ENCODE data around the gene ARID3C. TPM values are rescaled to one million over a fixed set of nuclear protein-coding genes. Genes with fewer than 3 reads are reported as not detected.

Gene ARID3C
- total RNA-seq, 1 donor from 2014 or later, result 0.14 TPM

DNA sequence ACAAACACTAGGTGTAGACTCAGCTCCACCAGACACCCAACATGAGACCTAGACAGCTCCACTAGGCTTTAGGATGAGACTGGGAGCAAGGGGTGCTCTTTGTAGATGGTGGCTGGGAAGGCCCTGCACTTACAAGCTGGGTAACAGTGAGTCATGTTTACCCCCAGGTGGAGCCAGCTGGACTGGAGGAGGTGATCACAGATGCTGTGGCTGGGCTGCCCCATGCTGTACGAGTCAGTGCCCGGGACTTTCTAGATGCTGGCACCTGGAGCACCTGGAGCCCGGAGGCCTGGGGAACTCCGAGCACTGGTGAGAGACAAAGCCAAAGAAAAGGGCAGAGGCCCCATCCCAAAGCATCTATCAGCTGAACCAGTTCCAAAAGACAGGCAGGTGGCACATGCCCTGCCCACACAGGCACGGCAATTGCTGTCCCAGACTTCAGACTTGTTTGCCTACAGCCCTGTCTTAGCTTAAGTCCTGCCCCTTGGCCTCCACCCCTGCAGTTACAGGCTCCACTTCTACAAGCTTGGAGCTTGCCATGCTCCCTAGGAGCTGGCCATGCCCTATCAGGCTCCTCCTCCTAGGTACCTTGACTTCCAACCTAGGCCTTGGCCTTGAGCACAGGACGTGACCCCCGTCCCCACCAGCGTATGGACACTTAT lies 30.9 kb upstream of the ARID3C start:
- peak; percentile 54 for DNase-seq
- H3K4me3 Mint-ChIP-seq, result no peak overlapping the region

DNA sequence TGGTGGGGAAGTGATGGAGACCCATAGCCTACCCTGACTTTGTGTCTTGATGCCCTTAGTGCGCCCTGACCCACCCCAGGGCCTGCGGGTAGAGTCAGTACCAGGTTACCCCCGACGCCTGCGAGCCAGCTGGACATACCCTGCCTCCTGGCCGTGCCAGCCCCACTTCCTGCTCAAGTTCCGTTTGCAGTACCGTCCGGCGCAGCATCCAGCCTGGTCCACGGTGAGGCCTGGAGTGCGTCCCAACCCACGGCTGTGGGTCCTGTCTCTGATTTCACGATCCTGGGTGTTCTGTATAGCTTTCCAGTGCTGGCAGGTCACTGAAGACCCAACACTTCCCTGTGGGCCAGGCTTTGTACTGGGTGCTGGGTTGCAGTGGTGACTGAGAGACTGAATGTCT lies 29.6 kb upstream of the ARID3C start:
- intact Hi-C loops (cut with micrococcal nuclease), result no loop called here
- peaks cover 22% of the 10 kb centered on the region for H3K4me1 Mint-ChIP-seq
- H3K27ac Mint-ChIP-seq, result no peak overlapping the region
- no peaks in the 10 kb centered on the region for H3K27me3 Mint-ChIP-seq
- H3K4me3 Mint-ChIP-seq, result no peak overlapping the region
- H3K36me3 Mint-ChIP-seq (ENCODE audit: low read depth), result peaks cover 13% of the 10 kb centered on the region
- DNase-seq, result no peak
- H3K9me3 Mint-ChIP-seq, result no peaks in the 10 kb centered on the region

More for the DNA sequence above, 30.9 kb upstream of the ARID3C start:
- H3K27ac Mint-ChIP-seq, result no peak overlapping the region
- no peaks in the 10 kb centered on the region for H3K9me3 Mint-ChIP-seq
- no peaks in the 10 kb centered on the region for H3K27me3 Mint-ChIP-seq
- intact Hi-C loops (cut with micrococcal nuclease), result no loop called here
- peaks cover 34% of the 10 kb centered on the region for H3K4me1 Mint-ChIP-seq
- H3K36me3 Mint-ChIP-seq (ENCODE audit: low read depth), result peaks cover 16% of the 10 kb centered on the region

DNA sequence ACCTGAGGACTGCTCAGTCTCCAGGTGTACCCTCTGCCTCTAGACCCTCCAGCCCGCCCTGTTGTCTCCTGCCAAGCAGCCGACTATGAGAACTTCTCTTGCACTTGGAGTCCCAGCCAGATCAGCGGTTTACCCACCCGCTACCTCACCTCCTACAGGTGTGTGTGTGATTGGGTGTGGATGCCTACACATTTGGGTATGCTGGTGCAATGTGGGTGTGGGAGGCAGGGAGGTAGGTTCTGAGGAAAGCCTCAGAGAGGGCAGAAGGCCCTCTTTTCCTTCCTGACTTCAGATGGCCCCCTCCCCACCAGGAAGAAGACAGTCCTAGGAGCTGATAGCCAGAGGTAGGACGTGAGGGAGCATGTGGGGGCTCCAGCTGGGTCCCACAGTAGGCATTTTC lies 28.1 kb upstream of the ARID3C start:
- intact Hi-C loops (cut with micrococcal nuclease), result no loop called here
- Mint-ChIP-seq H3K27ac (no peak overlapping the region), H3K9me3 (no peaks in the 10 kb centered on the region), H3K36me3 (ENCODE audit: low read depth) (peaks cover 13% of the 10 kb centered on the region), H3K27me3 (no peaks in the 10 kb centered on the region), H3K4me3 (no peak overlapping the region), H3K4me1 (peaks cover 20% of the 10 kb centered on the region)
- peak; percentile 52 for DNase-seq

DNA sequence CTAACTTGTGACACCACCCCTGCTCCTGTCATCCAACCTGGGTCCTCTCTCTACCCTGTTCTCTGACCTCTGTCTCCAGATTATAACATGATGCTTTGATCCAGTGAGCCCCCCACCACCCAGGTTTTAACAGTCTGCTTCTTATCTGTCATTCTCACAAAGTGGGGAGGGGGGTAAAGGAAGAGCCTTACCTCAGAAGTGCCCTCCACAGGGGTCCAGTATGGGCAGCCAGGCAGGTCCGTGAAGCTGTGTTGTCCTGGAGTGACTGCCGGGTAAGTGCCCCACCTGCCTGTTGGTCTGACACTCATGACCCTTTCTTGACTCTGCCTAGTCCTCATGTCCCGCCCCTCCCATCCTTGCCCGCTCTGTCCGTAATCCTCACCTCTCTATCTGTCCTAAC lies 26.5 kb upstream of the ARID3C start:
- intact Hi-C loops (cut with micrococcal nuclease), result no loop called here
- H3K27ac Mint-ChIP-seq, result no peak overlapping the region

DNA sequence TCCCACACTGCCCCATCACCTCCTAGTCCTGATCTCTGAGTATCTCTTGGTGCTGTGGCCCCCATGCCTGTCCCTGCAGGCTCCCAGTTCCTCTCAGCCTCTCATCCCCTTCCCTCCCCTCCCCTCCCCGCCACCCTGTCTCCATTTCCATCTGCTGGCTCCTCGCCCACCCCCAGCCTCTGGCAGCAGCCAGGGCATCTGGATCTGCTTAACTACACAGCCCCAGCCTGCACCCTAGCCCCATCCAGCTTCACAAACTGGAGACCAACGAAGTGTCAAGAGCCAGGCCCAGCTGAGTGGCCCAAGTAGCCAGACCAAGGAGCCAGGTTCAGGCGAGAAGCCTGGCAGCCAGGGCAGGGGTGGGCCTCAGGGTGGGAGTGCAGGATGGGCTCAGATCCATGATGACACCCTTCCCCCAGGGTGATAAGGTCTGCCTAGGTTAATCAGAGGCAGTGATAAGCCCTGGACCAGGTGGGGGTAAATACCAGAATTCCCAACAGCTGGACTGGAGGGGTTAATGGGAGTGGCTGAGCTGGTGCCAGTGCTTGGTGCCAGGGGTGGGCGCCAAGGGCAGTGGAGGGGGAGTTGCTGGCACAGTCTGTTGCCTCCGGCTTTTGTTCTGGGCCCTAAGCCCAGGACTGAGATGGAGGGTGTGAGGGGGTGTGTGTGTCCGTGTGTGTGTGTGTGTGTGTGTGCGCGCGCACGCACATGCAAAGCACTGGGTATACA lies 25.6 kb upstream of the ARID3C start:
- Mint-ChIP-seq H3K4me1 (peaks cover 15% of the 10 kb centered on the region), H3K27me3 (no peaks in the 10 kb centered on the region)

More for the DNA sequence above, 26.5 kb upstream of the ARID3C start:
- no peak for DNase-seq
- no peaks in the 10 kb centered on the region for H3K27me3 Mint-ChIP-seq
- H3K36me3 Mint-ChIP-seq (ENCODE audit: low read depth), result peaks cover 10% of the 10 kb centered on the region
- no peak overlapping the region for H3K4me3 Mint-ChIP-seq
- H3K4me1 Mint-ChIP-seq, result peaks cover 15% of the 10 kb centered on the region
- no peaks in the 10 kb centered on the region for H3K9me3 Mint-ChIP-seq

DNA sequence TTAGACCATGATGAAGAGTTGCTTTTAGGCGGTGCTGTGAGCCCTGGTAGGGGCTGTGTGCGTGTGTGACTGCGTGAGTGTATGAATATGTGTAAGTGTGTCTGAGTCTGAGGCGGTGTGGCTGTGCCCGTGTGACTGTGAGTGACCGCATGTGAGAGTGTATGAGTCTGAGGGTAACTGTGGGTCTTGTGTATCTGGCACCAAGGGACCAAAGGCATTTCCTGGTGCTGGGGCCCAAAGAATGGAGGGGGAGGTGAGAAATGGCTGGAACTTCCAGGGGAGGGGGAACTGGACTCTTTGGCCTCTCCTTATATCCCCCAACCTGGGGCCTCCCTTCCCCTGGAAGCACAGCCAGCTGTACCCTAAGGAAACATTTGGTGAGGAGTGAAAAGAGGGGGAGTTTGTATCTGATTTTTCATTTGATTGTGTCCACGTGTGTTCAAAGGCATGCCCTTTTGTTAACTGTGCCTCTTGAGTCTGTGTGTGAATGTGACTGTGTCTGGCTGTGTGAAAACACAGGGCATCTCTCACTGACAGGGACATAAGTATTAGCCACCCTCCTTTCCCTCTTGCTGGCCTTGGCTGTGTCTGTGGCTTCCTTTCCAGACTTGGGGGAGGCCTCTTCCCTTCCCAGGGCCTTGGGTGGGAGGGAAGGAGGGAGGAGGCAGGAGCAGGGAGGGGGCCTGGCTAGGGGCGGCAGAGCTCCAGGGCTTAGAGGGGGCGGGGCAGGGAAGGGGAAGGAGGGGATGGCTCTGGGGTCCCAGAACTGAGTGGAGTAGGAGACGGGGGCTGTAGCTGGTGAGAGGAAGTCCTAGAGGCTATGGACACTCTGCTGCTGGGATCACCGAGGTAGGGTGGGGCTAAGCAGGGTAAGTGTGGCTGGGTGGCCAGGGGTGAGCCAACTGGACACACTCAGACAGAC lies 24.5 kb upstream of the ARID3C start:
- peak overlapping the region; percentile 3 for H3K27ac Mint-ChIP-seq
- peaks cover 21% of the 10 kb centered on the region for H3K4me1 Mint-ChIP-seq
- intact Hi-C loops (cut with micrococcal nuclease), result no loop called here
- H3K9me3 Mint-ChIP-seq, result no peaks in the 10 kb centered on the region
- DNase-seq, result no peak
- no peaks in the 10 kb centered on the region for H3K27me3 Mint-ChIP-seq
- H3K4me3 Mint-ChIP-seq, result no peak overlapping the region
- peaks cover 22% of the 10 kb centered on the region for H3K36me3 Mint-ChIP-seq (ENCODE audit: low read depth)

More for the DNA sequence above, 25.6 kb upstream of the ARID3C start:
- Mint-ChIP-seq H3K4me3 (no peak overlapping the region), H3K36me3 (ENCODE audit: low read depth) (peaks cover 12% of the 10 kb centered on the region), H3K27ac (no peak overlapping the region), H3K9me3 (no peaks in the 10 kb centered on the region)
- DNase-seq, result no peak
- intact Hi-C loops (cut with micrococcal nuclease), result no loop called here

DNA sequence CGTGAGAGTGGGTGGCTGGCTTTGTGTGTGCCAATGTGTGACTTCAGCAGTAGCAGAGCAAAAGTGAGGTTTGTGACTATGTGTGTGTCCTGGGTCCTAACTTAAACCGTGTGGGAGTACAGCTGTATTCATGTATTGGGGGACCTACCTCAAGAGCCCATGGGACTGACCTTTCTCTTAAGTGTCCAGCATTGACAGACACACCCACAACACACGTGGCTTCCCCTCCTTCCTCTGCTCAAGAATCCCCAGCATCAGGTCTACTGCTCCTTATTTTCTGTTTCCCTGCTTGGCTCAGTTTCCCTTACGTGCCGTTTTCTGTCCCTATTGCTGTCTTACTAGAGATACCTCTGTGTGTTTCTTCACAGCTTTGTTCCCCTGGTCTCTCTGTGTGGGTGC lies 23.7 kb upstream of the ARID3C start:
- intact Hi-C loops (cut with micrococcal nuclease), result no loop called here
- H3K9me3 Mint-ChIP-seq, result no peaks in the 10 kb centered on the region
- no peak for DNase-seq
- peak overlapping the region; percentile 3 for H3K4me3 Mint-ChIP-seq
- H3K36me3 Mint-ChIP-seq (ENCODE audit: low read depth), result peaks cover 29% of the 10 kb centered on the region
- peaks cover 30% of the 10 kb centered on the region for H3K4me1 Mint-ChIP-seq
- peak overlapping the region; percentile 70 for H3K27ac Mint-ChIP-seq
- no peaks in the 10 kb centered on the region for H3K27me3 Mint-ChIP-seq

DNA sequence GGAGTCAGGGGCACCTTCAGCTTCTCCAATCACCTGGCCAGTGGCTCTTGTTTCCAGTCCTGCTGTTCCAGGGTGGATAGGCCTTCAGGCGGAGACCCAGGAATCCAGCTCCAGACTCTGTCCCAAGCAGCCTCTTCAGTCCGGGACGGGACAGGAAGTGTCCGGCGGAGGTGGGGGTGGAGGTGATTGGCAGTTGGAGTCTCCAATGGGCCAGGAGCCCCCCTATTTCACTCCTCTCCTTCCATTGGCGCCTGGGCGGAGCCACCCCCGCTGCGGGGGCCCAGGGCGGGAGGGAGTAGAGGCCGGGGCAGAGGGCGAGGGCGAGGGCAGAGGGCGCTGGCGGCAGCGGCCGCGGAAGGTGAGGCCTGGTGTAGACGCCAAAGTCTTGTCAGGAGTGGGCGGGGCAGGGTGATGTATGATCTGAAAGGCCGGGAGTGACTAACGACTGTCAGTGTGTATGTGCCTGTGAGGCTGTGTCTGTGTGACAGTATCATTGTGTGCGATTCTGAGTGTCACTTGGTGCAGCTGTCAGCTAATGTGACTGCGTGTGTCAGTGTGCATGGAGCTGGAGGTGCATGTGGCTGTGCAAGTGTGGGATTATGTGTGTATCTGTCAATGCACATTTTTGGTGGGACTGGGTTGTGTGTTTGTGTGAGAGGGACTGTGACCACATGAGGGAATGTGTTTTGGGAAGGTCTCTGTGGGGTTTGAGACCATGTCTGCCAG lies 23.2 kb upstream of the ARID3C start, which contains the start of gene IL11RA:
TSS of gene IL11RA (plus strand) at position 310 of the 726 bp plus-strand sequence. CDS start 3,033 bp downstream, outside the sequence.
- H3K4me3 Mint-ChIP-seq, result peak within 1 kb of the TSS; percentile 3
- H3K4me1 Mint-ChIP-seq, result peaks cover 34% of the 10 kb centered on the region
- H3K36me3 Mint-ChIP-seq (ENCODE audit: low read depth), result peaks cover 34% of the 10 kb centered on the region
- H3K27ac Mint-ChIP-seq, result peak within 1 kb of the TSS; percentile 70
- intact Hi-C loops (cut with micrococcal nuclease), result no loop called here
- no peaks in the 10 kb centered on the region for H3K27me3 Mint-ChIP-seq
- DNase-seq, result peak; percentile 69
- no peaks in the 10 kb centered on the region for H3K9me3 Mint-ChIP-seq

DNA sequence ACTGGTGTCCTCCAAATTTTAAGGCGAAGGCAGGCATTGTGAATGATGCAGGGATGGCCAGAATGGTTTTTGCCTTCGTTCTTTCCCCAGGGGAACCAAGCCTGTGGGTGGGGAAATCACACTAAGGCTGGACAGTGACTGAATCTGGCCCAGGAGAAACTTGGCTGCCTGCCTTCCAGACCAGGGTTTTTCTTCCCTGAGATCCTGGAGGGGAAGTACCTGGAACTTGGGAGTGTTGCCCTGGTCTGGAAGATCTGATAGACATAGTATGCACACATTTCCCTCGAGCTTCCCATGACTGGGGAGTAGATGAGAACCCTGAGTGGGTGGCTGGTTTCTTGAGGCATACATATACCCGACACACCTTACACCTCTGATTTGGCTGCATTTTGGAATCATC lies 22.5 kb upstream of the ARID3C start:
- H3K27me3 Mint-ChIP-seq, result no peaks in the 10 kb centered on the region
- H3K27ac Mint-ChIP-seq, result no peak overlapping the region
- H3K4me3 Mint-ChIP-seq, result no peak overlapping the region
- no peaks in the 10 kb centered on the region for H3K9me3 Mint-ChIP-seq
- no peak for DNase-seq
- peaks cover 34% of the 10 kb centered on the region for H3K36me3 Mint-ChIP-seq (ENCODE audit: low read depth)
- peaks cover 36% of the 10 kb centered on the region for H3K4me1 Mint-ChIP-seq
- intact Hi-C loops (cut with micrococcal nuclease), result no loop called here

DNA sequence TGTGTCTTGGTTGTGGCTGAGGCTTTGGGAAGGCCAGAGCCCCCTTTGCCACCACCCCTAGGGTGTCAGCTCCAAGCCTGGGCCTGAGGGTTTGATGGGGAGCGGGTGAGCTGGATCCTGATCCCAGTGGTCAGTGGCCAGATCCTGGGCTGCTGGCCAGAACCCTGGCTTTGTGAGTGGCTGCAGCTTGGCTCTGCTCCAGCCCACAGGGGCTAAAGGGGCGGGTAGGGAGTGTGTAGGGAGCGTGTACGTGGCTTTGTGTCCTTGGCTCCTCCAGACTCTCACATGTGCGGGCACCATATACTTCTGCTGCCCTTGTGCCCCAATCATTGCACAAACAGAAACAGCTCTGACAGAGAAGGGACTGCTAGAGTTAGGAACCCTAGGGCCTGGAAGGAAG lies 21.9 kb upstream of the ARID3C start:
- intact Hi-C loops (cut with micrococcal nuclease), result no loop called here
- Mint-ChIP-seq H3K9me3 (no peaks in the 10 kb centered on the region), H3K4me3 (no peak overlapping the region), H3K27ac (no peak overlapping the region), H3K4me1 (peaks cover 41% of the 10 kb centered on the region), H3K27me3 (no peaks in the 10 kb centered on the region), H3K36me3 (ENCODE audit: low read depth) (peaks cover 34% of the 10 kb centered on the region)
- no peak for DNase-seq

DNA sequence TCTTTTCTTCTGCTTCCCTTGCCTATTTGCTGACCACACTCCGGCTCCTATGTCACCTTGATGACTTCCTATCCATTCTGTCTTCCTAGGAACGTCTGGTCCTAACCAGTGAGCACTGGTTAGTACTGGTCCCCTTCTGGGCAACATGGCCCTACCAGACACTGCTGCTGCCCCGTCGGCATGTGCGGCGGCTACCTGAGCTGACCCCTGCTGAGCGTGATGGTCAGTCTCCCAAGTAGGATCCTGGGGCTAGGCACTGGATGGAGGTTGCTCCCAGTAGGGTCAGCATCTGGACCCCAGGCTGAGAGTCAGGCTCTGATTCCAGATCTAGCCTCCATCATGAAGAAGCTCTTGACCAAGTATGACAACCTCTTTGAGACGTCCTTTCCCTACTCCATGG lies 19.8 kb upstream of the ARID3C start:
- peak overlapping the region; percentile 50 for H3K4me3 Mint-ChIP-seq

DNA sequence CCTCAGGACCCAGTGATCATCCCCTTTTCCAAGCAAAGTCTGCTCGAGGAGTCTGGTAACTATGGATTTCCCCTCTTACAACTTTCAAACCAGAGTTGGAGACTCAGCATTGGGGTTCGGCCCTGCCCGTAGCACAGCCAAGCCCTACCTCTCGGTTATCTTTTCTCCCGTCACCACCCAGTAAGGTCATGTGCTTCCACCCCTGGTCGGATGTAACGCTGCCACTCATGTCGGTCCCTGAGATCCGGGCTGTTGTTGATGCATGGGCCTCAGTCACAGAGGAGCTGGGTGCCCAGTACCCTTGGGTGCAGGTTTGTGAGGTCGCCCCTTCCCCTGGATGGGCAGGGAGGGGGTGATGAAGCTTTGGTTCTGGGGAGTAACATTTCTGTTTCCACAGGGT lies 18.8 kb upstream of the ARID3C start:
- Mint-ChIP-seq H3K9me3 (no peaks in the 10 kb centered on the region), H3K4me3 (peak overlapping the region; percentile 94), H3K27ac (peak overlapping the region; percentile 92), H3K4me1 (peaks cover 36% of the 10 kb centered on the region), H3K36me3 (ENCODE audit: low read depth) (peaks cover 34% of the 10 kb centered on the region), H3K27me3 (no peaks in the 10 kb centered on the region)
- intact Hi-C loops (cut with micrococcal nuclease), result loop anchor here (1.0 kb wide), 1 partner anchor 55 kb away; no protein-coding TSS in a partner anchor
- peak; percentile 66 for DNase-seq

More for the DNA sequence above, 19.8 kb upstream of the ARID3C start:
- H3K27ac Mint-ChIP-seq, result no peak overlapping the region
- intact Hi-C loops (cut with micrococcal nuclease), result no loop called here
- H3K4me1 Mint-ChIP-seq, result peaks cover 42% of the 10 kb centered on the region
- no peaks in the 10 kb centered on the region for H3K9me3 Mint-ChIP-seq
- no peaks in the 10 kb centered on the region for H3K27me3 Mint-ChIP-seq
- peaks cover 34% of the 10 kb centered on the region for H3K36me3 Mint-ChIP-seq (ENCODE audit: low read depth)
- DNase-seq, result no peak

DNA sequence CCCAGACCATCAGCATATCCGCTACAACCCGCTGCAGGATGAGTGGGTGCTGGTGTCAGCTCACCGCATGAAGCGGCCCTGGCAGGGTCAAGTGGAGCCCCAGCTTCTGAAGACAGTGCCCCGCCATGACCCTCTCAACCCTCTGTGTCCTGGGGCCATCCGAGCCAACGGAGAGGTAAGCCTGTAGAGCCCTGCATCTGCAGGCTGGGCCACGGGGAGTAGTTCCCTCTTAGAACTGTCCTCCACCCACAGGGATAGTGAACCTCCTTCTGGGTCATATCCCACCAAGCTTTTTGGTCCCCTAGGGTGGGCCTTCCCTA lies 18.2 kb upstream of the ARID3C start:
- DNase-seq, result no peak
- H3K27ac Mint-ChIP-seq, result peak overlapping the region; percentile 92
- H3K36me3 Mint-ChIP-seq (ENCODE audit: low read depth), result peaks cover 31% of the 10 kb centered on the region
- H3K4me1 Mint-ChIP-seq, result peaks cover 32% of the 10 kb centered on the region
- H3K27me3 Mint-ChIP-seq, result no peaks in the 10 kb centered on the region
- no peaks in the 10 kb centered on the region for H3K9me3 Mint-ChIP-seq
- intact Hi-C loops (cut with micrococcal nuclease), result loop anchor here (1.0 kb wide), 1 partner anchor 55 kb away; no protein-coding TSS in a partner anchor
- peak overlapping the region; percentile 94 for H3K4me3 Mint-ChIP-seq

Measured in activated CD4-positive, alpha-beta T cell treated with anti-CD3 and anti-CD28 coated beads, Interleukin-2, amount 10 ng/mL, durations not matched to agents 24 days and 14 days (primary cell).